Testis (tissue), 3 donors: ENCODE data around the gene IGSF21. TPM values are rescaled to one million over a fixed set of nuclear protein-coding genes. Genes with fewer than 3 reads are reported as not detected.

Source experiments
- DNase-seq: peaks from one replicate; pipeline ENCODE4 v3.0.0-alpha.2; 2019
- H3K27ac ChIP-seq, 2 donors: fragments of 200-600 bp; sonication (generic); one replicate each; pipeline ENCODE4 v1.5.1; 2019
- H3K27me3 ChIP-seq: fragments of 200-600 bp; sonication (generic); one replicate; pipeline ENCODE4 v1.5.1; 2019
- H3K36me3 ChIP-seq: fragments of 200-600 bp; sonication (generic); one replicate; pipeline ENCODE4 v1.5.1; 2017; ENCODE audit warnings: low read depth; ENCODE audit errors: missing control alignments
- H3K4me1 ChIP-seq: fragments of 200-600 bp; sonication (generic); one replicate; pipeline ENCODE4 v1.5.1; 2019
- H3K4me3 ChIP-seq, 2 donors: fragments of 200-600 bp; sonication (generic); one replicate each; pipeline ENCODE4 v1.5.1; 2017 to 2019
- H3K9me3 ChIP-seq: fragments of 200-600 bp; sonication (generic); one replicate; pipeline ENCODE4 v1.5.1; 2017
- POLR2A ChIP-seq: fragments of 450-650 bp; IDR thresholded peaks from one replicate; pipeline ENCODE4 v1.6.1; 2017; ENCODE audit warnings: antibody characterized with exemption, mild to moderate bottlenecking, moderate library complexity
- WGBS, 2 donors: methylation state at CpG; one replicate each; pipeline ENCODE4 v1.1.5; 2018; 5-methylcytosine and 5-hydroxymethylcytosine counted together
- intact Hi-C: fragments of 100-400 bp; cut with DNase I; formaldehyde crosslinking; loops from one replicate; pipeline ENCODE4 v1.15.1; 2023; ENCODE audit warnings: low total_unique reads
- polyA plus RNA-seq: library from polyadenylated mRNA; stranded (reverse); fragments of 350-450 nt; fragmentation: Illumina TruSeq; extraction: RNeasy Lipid Tissue Mini Kit (QIAGEN cat#74804); gene quantifications from one replicate; pipeline ENCODE4 v1.2.3, GENCODE V29; 2014; ENCODE audit warnings: low read depth, low replicate concordance; ENCODE audit not compliant: insufficient read depth
- total RNA-seq, 2 donors: library from RNA; depleted of rRNA; stranded (reverse); fragments of >200 nt; gene quantifications; one replicate each; pipeline ENCODE4 v1.2.3, GENCODE V29; 2016
- TF ChIP-seq, protein P1 (sequence below), 3 experiments: fragments of 450-650 bp in 2 of 3; fragments of 200-600 bp in 1 of 3; sonication (generic) in 1 of 3; IDR thresholded peaks; one replicate each; pipeline ENCODE4 v1.5.1; 2016 to 2019; ENCODE audit warnings: antibody characterized with exemption in 3 of 3, mild to moderate bottlenecking in 2 of 3, moderate library complexity in 1 of 3

Gene IGSF21
- total and polyA plus RNA-seq, 3 donors from 2014 or later, result 1.7 to 4.2 (median 2.9) TPM

- no peak for TF ChIP-seq POLR2A
- TF ChIP-seq, protein P1, sequence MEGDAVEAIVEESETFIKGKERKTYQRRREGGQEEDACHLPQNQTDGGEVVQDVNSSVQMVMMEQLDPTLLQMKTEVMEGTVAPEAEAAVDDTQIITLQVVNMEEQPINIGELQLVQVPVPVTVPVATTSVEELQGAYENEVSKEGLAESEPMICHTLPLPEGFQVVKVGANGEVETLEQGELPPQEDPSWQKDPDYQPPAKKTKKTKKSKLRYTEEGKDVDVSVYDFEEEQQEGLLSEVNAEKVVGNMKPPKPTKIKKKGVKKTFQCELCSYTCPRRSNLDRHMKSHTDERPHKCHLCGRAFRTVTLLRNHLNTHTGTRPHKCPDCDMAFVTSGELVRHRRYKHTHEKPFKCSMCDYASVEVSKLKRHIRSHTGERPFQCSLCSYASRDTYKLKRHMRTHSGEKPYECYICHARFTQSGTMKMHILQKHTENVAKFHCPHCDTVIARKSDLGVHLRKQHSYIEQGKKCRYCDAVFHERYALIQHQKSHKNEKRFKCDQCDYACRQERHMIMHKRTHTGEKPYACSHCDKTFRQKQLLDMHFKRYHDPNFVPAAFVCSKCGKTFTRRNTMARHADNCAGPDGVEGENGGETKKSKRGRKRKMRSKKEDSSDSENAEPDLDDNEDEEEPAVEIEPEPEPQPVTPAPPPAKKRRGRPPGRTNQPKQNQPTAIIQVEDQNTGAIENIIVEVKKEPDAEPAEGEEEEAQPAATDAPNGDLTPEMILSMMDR (IDR thresholded peaks at IDR 0.05), result peak in 1 of 3 experiments; percentile 45
- no peak overlapping the region for H3K4me3 ChIP-seq
- no peak overlapping the region for H3K27ac ChIP-seq
- 95 to 97% methylated on average over 1 of the region's 1 CpG for WGBS, 2 donors
- H3K4me1 ChIP-seq, result no peaks in the 10 kb centered on the region
- intact Hi-C loops, result no loop called here
- no peaks in the 10 kb centered on the region for H3K9me3 ChIP-seq
- H3K27me3 ChIP-seq, result no peaks in the 10 kb centered on the region
- DNase-seq, result no peak
- no peaks in the 10 kb centered on the region for H3K36me3 ChIP-seq
These were observed 124.5 kb downstream of the IGSF21 start for GRCh38 chr1:18232052-18232451.

GRCh38 chr1:18233176-18233864 lies 125.7 kb downstream of the IGSF21 start:
- intact Hi-C loops, result no loop called here
- H3K27ac ChIP-seq, result no peak overlapping the region
- H3K4me1 ChIP-seq, result no peaks in the 10 kb centered on the region
- H3K9me3 ChIP-seq, result no peaks in the 10 kb centered on the region
- H3K36me3 ChIP-seq, result no peaks in the 10 kb centered on the region
- WGBS, 2 donors, result 77 to 80% methylated on average over 5 of the region's 5 CpGs
- no peak for DNase-seq
- no peaks in the 10 kb centered on the region for H3K27me3 ChIP-seq
- H3K4me3 ChIP-seq, result no peak overlapping the region
- TF ChIP-seq, protein P1 (IDR thresholded peaks at IDR 0.05), result no peak
- TF ChIP-seq POLR2A, result no peak

- TF ChIP-seq POLR2A, result no peak
- TF ChIP-seq, protein P1 (IDR thresholded peaks at IDR 0.05), result peak in 2 of 3 experiments; percentile 67 to 70
- H3K27ac ChIP-seq, result no peak overlapping the region
- H3K27me3 ChIP-seq, result no peaks in the 10 kb centered on the region
- intact Hi-C loops, result no loop called here
- H3K9me3 ChIP-seq, result no peaks in the 10 kb centered on the region
- peak; percentile 74 for DNase-seq
- no peaks in the 10 kb centered on the region for H3K36me3 ChIP-seq
- 49 to 59% methylated on average over 6 of the region's 6 CpGs for WGBS, 2 donors
- no peaks in the 10 kb centered on the region for H3K4me1 ChIP-seq
- H3K4me3 ChIP-seq, result no peak overlapping the region
These were observed 127.2 kb downstream of the IGSF21 start for GRCh38 chr1:18234790-18235242.

DNA sequence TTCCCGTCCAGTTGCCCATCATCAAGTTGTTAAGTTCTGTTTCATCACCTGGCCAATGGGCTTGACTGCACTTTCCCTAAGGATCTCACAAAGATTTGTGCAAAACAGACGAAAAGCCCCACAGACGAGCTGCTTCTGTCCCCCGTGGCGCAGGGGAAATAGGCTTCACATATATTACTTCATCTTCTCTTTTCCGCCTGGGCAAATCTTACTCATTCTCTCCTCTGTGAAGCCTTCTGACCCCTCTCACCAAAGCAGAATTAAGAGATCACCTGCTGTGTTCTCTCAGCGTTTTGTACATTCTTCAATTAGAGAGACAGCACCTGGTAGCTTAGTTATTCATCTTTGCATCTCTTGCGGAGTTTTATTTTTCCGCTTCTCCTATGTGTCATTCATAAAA lies 129.8 kb downstream of the IGSF21 start:
- no peak for DNase-seq
- intact Hi-C loops, result no loop called here
- Histone ChIP-seq H3K4me1 (no peaks in the 10 kb centered on the region), H3K4me3 (no peak overlapping the region), H3K36me3 (no peaks in the 10 kb centered on the region), H3K9me3 (no peaks in the 10 kb centered on the region), H3K27ac (no peak overlapping the region), H3K27me3 (no peaks in the 10 kb centered on the region)
- 72 to 73% methylated on average over 8 to 9 of the region's 9 CpGs for WGBS, 2 donors
- TF ChIP-seq POLR2A, result no peak
- TF ChIP-seq, protein P1 (IDR thresholded peaks at IDR 0.05), result no peak

GRCh38 chr1:18238190-18238589 lies 130.6 kb downstream of the IGSF21 start:
- no peaks in the 10 kb centered on the region for H3K27me3 ChIP-seq
- intact Hi-C loops, result no loop called here
- no peak for TF ChIP-seq POLR2A
- TF ChIP-seq, protein P1 (IDR thresholded peaks at IDR 0.05), result no peak

More at GRCh38 chr1:18238190-18238589, 130.6 kb downstream of the IGSF21 start:
- WGBS, 2 donors, result 64 to 65% methylated on average over 5 of the region's 5 CpGs
- no peaks in the 10 kb centered on the region for H3K36me3 ChIP-seq
- no peak overlapping the region for H3K4me3 ChIP-seq
- H3K9me3 ChIP-seq, result no peaks in the 10 kb centered on the region
- no peak for DNase-seq
- no peaks in the 10 kb centered on the region for H3K4me1 ChIP-seq
- H3K27ac ChIP-seq, result no peak overlapping the region
